ENCODE measurements around the gene PPFIBP1. TPM values are rescaled to one million over a fixed set of nuclear protein-coding genes. Genes with fewer than 3 reads are reported as not detected.

PPFIBP1 gene
- total RNA-seq, 2 donors from 2014 or later = 98.5 to 213 TPM

DNA sequence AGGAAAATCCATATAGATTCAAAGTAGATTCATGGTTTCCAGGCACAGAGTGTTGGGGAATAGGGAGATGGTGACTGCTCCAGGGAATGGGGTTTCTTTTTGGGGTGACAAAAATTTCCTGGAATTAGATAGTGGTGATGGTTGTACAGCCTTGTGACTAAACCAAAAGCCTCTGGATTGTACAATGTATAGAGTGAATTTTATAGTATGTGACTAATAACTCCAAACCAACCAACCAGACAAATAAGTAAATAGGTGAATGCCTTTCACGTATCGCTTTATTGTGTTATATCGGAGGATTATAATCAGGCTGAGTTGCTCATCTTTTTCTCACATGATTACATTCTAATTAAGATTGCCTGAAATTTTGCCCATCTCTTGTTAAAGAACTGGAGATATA lies 24.6 kb upstream of the PPFIBP1 start:
- Histone ChIP-seq H3K27me3 (ENCODE audit: control insufficient read depth, insufficient read depth, low read length, poor library complexity, severe bottlenecking) (no peaks in the 10 kb centered on the region), H3K9ac (ENCODE audit: extremely low read depth, low read length, poor library complexity, severe bottlenecking) (no peak overlapping the region), H3K9me3 (ENCODE audit: control insufficient read depth, low read length) (peaks cover 4% of the 10 kb centered on the region), H3K27ac (ENCODE audit: low read depth, low read length) (no peak overlapping the region), H3K36me3 (ENCODE audit: control insufficient read depth, insufficient read depth, low read length) (no peaks in the 10 kb centered on the region), H3K4me3 (ENCODE audit: low read length) (no peak overlapping the region), H3K4me1 (ENCODE audit: control insufficient read depth, insufficient read depth, low read length) (no peaks in the 10 kb centered on the region)
- DNase-seq = no peak
- H3K9me3 Mint-ChIP-seq = no peaks in the 10 kb centered on the region
- H3K36me3 Mint-ChIP-seq (ENCODE audit: low read depth) = no peaks in the 10 kb centered on the region
- no peaks in the 10 kb centered on the region for H3K27me3 Mint-ChIP-seq (ENCODE audit: insufficient read depth)
- TF ChIP-seq, protein P1, sequence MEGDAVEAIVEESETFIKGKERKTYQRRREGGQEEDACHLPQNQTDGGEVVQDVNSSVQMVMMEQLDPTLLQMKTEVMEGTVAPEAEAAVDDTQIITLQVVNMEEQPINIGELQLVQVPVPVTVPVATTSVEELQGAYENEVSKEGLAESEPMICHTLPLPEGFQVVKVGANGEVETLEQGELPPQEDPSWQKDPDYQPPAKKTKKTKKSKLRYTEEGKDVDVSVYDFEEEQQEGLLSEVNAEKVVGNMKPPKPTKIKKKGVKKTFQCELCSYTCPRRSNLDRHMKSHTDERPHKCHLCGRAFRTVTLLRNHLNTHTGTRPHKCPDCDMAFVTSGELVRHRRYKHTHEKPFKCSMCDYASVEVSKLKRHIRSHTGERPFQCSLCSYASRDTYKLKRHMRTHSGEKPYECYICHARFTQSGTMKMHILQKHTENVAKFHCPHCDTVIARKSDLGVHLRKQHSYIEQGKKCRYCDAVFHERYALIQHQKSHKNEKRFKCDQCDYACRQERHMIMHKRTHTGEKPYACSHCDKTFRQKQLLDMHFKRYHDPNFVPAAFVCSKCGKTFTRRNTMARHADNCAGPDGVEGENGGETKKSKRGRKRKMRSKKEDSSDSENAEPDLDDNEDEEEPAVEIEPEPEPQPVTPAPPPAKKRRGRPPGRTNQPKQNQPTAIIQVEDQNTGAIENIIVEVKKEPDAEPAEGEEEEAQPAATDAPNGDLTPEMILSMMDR (conservative IDR thresholded peaks at IDR 0.05) = no peak
- H3K4me1 Mint-ChIP-seq = no peaks in the 10 kb centered on the region
- WGBS, 2 experiments (ENCODE audit: insufficient coverage in 1 of 2, insufficient read length in 1 of 2) = 100% methylated on average over 3 of the region's 3 CpGs; no CpG with 5 or more reads in 1 of the 2 experiments
- no peak overlapping the region for H3K27ac Mint-ChIP-seq
- H3K4me3 Mint-ChIP-seq = no peak overlapping the region

- Histone ChIP-seq H3K4me3 (ENCODE audit: low read length) (no peak overlapping the region), H3K9me3 (ENCODE audit: control insufficient read depth, low read length) (peaks cover 4% of the 10 kb centered on the region), H3K9ac (ENCODE audit: extremely low read depth, low read length, poor library complexity, severe bottlenecking) (no peak overlapping the region), H3K27ac (ENCODE audit: low read depth, low read length) (no peak overlapping the region), H3K36me3 (ENCODE audit: control insufficient read depth, insufficient read depth, low read length) (no peaks in the 10 kb centered on the region), H3K4me1 (ENCODE audit: control insufficient read depth, insufficient read depth, low read length) (no peaks in the 10 kb centered on the region), H3K27me3 (ENCODE audit: control insufficient read depth, insufficient read depth, low read length, poor library complexity, severe bottlenecking) (no peaks in the 10 kb centered on the region)
- WGBS, 2 experiments (ENCODE audit: insufficient coverage in 1 of 2, insufficient read length in 1 of 2) = 90 to 95% methylated on average over 3 of the region's 3 CpGs
- Mint-ChIP-seq H3K4me3 (no peak overlapping the region), H3K27me3 (ENCODE audit: insufficient read depth) (no peaks in the 10 kb centered on the region), H3K27ac (no peak overlapping the region), H3K9me3 (no peaks in the 10 kb centered on the region), H3K36me3 (ENCODE audit: low read depth) (no peaks in the 10 kb centered on the region), H3K4me1 (no peaks in the 10 kb centered on the region)
- DNase-seq = no peak
- TF ChIP-seq, protein P1 (conservative IDR thresholded peaks at IDR 0.05) = no peak
Observed at GRCh38 chr12:27500546-27500945, 23.5 kb upstream of the PPFIBP1 start.

- Mint-ChIP-seq H3K9me3 (no peaks in the 10 kb centered on the region), H3K4me1 (no peaks in the 10 kb centered on the region), H3K4me3 (no peak overlapping the region), H3K27me3 (ENCODE audit: insufficient read depth) (no peaks in the 10 kb centered on the region), H3K27ac (no peak overlapping the region), H3K36me3 (ENCODE audit: low read depth) (no peaks in the 10 kb centered on the region)
- no peak overlapping the region for H3K4me3 ChIP-seq (ENCODE audit: low read length)
- no peaks in the 10 kb centered on the region for H3K36me3 ChIP-seq (ENCODE audit: control insufficient read depth, insufficient read depth, low read length)
- 95 to 96% methylated on average over 5 to 6 of the region's 6 CpGs for WGBS, 2 experiments (ENCODE audit: insufficient coverage in 1 of 2, insufficient read length in 1 of 2)
- TF ChIP-seq, protein P1 (conservative IDR thresholded peaks at IDR 0.05) = no peak
- no peaks in the 10 kb centered on the region for H3K27me3 ChIP-seq (ENCODE audit: control insufficient read depth, insufficient read depth, low read length, poor library complexity, severe bottlenecking)
- H3K4me1 ChIP-seq (ENCODE audit: control insufficient read depth, insufficient read depth, low read length) = no peaks in the 10 kb centered on the region
- DNase-seq = no peak
- H3K9ac ChIP-seq (ENCODE audit: extremely low read depth, low read length, poor library complexity, severe bottlenecking) = no peak overlapping the region
- H3K27ac ChIP-seq (ENCODE audit: low read depth, low read length) = no peak overlapping the region
- peaks cover 4% of the 10 kb centered on the region for H3K9me3 ChIP-seq (ENCODE audit: control insufficient read depth, low read length)
Observed at GRCh38 chr12:27502021-27502435, 22.0 kb upstream of the PPFIBP1 start.
